ENCODE results near the gene CAST. TPM values are rescaled to one million over a fixed set of nuclear protein-coding genes. Genes with fewer than 3 reads are reported as not detected.

Gene CAST
- total RNA-seq, 1 donor from 2014 or later, result 287 TPM

GRCh38 chr5:96642281-96642640 is 19.9 kb upstream of the CAST start:
- Histone ChIP-seq H2AFZ (ENCODE audit: low read depth, low read length) (no peak overlapping the region), H3K27me3 (ENCODE audit: insufficient read depth, low read length) (no peaks in the 10 kb centered on the region), H4K20me1 (ENCODE audit: insufficient read depth, low read length) (no peaks in the 10 kb centered on the region), H3K9me3 (ENCODE audit: insufficient read depth, low read depth, low read length) (no peaks in the 10 kb centered on the region), H3K27ac (ENCODE audit: low read depth, low read length) (no peak overlapping the region), H3K4me3 (ENCODE audit: insufficient read depth, low read depth, low read length) (no peak overlapping the region), H3K36me3 (ENCODE audit: insufficient read depth, low read length) (no peaks in the 10 kb centered on the region), H3K79me2 (ENCODE audit: insufficient read depth, low read length) (no peaks in the 10 kb centered on the region), H3K4me1 (ENCODE audit: insufficient read depth, low read length) (no peaks in the 10 kb centered on the region), H3K9ac (ENCODE audit: low read length) (no peak overlapping the region), H3K4me2 (ENCODE audit: low read length) (no peak overlapping the region)
- DNase-seq (ENCODE audit: low read depth), result no peak
- H3K27me3 Mint-ChIP-seq (ENCODE audit: low read depth, unreplicated experiment), result peaks cover 2% of the 10 kb centered on the region
- no peak for FAIRE-seq
- peaks cover 8% of the 10 kb centered on the region for H3K4me1 Mint-ChIP-seq (ENCODE audit: low read depth, unreplicated experiment)
- no peak for TF ChIP-seq EZH2 (IDR thresholded peaks at IDR 0.05; ENCODE audit: insufficient read depth, low read length)
- TF ChIP-seq, protein P1, sequence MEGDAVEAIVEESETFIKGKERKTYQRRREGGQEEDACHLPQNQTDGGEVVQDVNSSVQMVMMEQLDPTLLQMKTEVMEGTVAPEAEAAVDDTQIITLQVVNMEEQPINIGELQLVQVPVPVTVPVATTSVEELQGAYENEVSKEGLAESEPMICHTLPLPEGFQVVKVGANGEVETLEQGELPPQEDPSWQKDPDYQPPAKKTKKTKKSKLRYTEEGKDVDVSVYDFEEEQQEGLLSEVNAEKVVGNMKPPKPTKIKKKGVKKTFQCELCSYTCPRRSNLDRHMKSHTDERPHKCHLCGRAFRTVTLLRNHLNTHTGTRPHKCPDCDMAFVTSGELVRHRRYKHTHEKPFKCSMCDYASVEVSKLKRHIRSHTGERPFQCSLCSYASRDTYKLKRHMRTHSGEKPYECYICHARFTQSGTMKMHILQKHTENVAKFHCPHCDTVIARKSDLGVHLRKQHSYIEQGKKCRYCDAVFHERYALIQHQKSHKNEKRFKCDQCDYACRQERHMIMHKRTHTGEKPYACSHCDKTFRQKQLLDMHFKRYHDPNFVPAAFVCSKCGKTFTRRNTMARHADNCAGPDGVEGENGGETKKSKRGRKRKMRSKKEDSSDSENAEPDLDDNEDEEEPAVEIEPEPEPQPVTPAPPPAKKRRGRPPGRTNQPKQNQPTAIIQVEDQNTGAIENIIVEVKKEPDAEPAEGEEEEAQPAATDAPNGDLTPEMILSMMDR (IDR thresholded peaks at IDR 0.05; ENCODE audit: insufficient read depth, low read depth, low read length), result no peak
- H3K27ac Mint-ChIP-seq (ENCODE audit: unreplicated experiment), result no peak overlapping the region
- H3K4me3 Mint-ChIP-seq (ENCODE audit: unreplicated experiment), result no peak overlapping the region
- no peaks in the 10 kb centered on the region for H3K9me3 Mint-ChIP-seq (ENCODE audit: unreplicated experiment)
- H3K36me3 Mint-ChIP-seq (ENCODE audit: low read depth, unreplicated experiment), result no peaks in the 10 kb centered on the region

DNA sequence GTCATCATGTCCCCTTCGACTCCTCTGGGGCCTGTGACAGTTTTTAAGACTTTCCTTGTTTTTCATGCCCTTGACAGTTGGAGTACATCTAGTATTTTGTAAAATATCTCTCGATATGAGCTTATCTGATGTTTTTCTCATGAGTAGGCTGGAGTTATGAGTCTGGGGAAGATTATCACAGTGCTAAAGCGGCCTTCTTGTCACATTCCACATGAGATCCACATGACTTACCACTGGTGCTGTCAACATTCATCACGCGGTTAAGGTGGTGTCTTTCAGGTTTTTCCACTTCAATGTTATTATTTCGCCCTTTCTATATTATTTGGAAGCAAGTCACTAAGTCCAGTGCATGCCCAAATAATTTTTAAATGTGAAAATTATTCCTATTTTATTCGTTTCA is 17.1 kb upstream of the CAST start:
- Histone ChIP-seq H3K27ac (ENCODE audit: low read depth, low read length) (no peak overlapping the region), H2AFZ (ENCODE audit: low read depth, low read length) (no peak overlapping the region), H4K20me1 (ENCODE audit: insufficient read depth, low read length) (no peaks in the 10 kb centered on the region), H3K4me1 (ENCODE audit: insufficient read depth, low read length) (no peaks in the 10 kb centered on the region), H3K9ac (ENCODE audit: low read length) (no peak overlapping the region), H3K27me3 (ENCODE audit: insufficient read depth, low read length) (no peaks in the 10 kb centered on the region), H3K79me2 (ENCODE audit: insufficient read depth, low read length) (no peaks in the 10 kb centered on the region), H3K4me3 (ENCODE audit: insufficient read depth, low read depth, low read length) (no peak overlapping the region), H3K9me3 (ENCODE audit: insufficient read depth, low read depth, low read length) (no peaks in the 10 kb centered on the region), H3K36me3 (ENCODE audit: insufficient read depth, low read length) (no peaks in the 10 kb centered on the region), H3K4me2 (ENCODE audit: low read length) (no peak overlapping the region)
- DNase-seq (ENCODE audit: low read depth) (no peak), FAIRE-seq (no peak)
- H3K27me3 Mint-ChIP-seq (ENCODE audit: low read depth, unreplicated experiment), result peaks cover under 1% of the 10 kb centered on the region
- TF ChIP-seq EZH2 (IDR thresholded peaks at IDR 0.05; ENCODE audit: insufficient read depth, low read length), result no peak
- TF ChIP-seq, protein P1 (IDR thresholded peaks at IDR 0.05; ENCODE audit: insufficient read depth, low read depth, low read length), result no peak
- no peaks in the 10 kb centered on the region for H3K36me3 Mint-ChIP-seq (ENCODE audit: low read depth, unreplicated experiment)
- no peak overlapping the region for H3K27ac Mint-ChIP-seq (ENCODE audit: unreplicated experiment)
- peaks cover 14% of the 10 kb centered on the region for H3K4me1 Mint-ChIP-seq (ENCODE audit: low read depth, unreplicated experiment)
- H3K4me3 Mint-ChIP-seq (ENCODE audit: unreplicated experiment), result no peak overlapping the region
- no peaks in the 10 kb centered on the region for H3K9me3 Mint-ChIP-seq (ENCODE audit: unreplicated experiment)

DNA sequence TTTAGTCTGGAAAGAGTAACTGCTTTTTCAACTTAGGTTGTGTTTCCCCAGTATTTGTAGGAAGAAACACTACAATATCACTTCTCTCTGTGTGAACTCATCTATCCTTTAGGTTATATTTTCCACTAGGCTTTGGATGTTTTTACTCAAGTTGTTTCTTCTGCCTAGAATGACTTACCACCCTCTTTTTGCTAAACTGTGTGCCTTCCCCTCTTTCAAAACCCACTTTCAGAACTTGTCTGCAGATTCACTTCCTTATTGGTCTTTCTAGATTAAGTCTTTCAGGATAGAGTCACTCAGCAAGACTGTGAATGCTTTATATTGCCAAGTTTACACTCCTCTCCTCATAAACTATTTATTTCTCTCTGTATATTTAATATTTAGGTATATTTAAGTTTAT is 14.2 kb upstream of the CAST start:
- no peak for DNase-seq (ENCODE audit: low read depth)
- no peaks in the 10 kb centered on the region for H3K36me3 Mint-ChIP-seq (ENCODE audit: low read depth, unreplicated experiment)
- Histone ChIP-seq H3K4me2 (ENCODE audit: low read length) (no peak overlapping the region), H3K27ac (ENCODE audit: low read depth, low read length) (no peak overlapping the region), H3K36me3 (ENCODE audit: insufficient read depth, low read length) (no peaks in the 10 kb centered on the region), H3K79me2 (ENCODE audit: insufficient read depth, low read length) (no peaks in the 10 kb centered on the region), H3K9ac (ENCODE audit: low read length) (no peak overlapping the region), H4K20me1 (ENCODE audit: insufficient read depth, low read length) (no peaks in the 10 kb centered on the region), H3K27me3 (ENCODE audit: insufficient read depth, low read length) (no peaks in the 10 kb centered on the region), H3K9me3 (ENCODE audit: insufficient read depth, low read depth, low read length) (no peaks in the 10 kb centered on the region), H3K4me3 (ENCODE audit: insufficient read depth, low read depth, low read length) (no peak overlapping the region), H3K4me1 (ENCODE audit: insufficient read depth, low read length) (peaks cover 6% of the 10 kb centered on the region), H2AFZ (ENCODE audit: low read depth, low read length) (no peak overlapping the region)
- no peak overlapping the region for H3K27ac Mint-ChIP-seq (ENCODE audit: unreplicated experiment)
- TF ChIP-seq, protein P1 (IDR thresholded peaks at IDR 0.05; ENCODE audit: insufficient read depth, low read depth, low read length), result no peak
- TF ChIP-seq EZH2 (IDR thresholded peaks at IDR 0.05; ENCODE audit: insufficient read depth, low read length), result no peak
- no peak for FAIRE-seq
- no peak overlapping the region for H3K4me3 Mint-ChIP-seq (ENCODE audit: unreplicated experiment)
- peaks cover 3% of the 10 kb centered on the region for H3K27me3 Mint-ChIP-seq (ENCODE audit: low read depth, unreplicated experiment)
- H3K9me3 Mint-ChIP-seq (ENCODE audit: unreplicated experiment), result no peaks in the 10 kb centered on the region
- H3K4me1 Mint-ChIP-seq (ENCODE audit: low read depth, unreplicated experiment), result peaks cover 21% of the 10 kb centered on the region

Measured in astrocyte (in vitro differentiated cells and primary cell).